HG02798 (cell line): ENCODE results near the gene MNX1.
A peak's percentile ranks its signal among the peaks of the same experiment; 100 is the strongest.

Source experiments
- ATAC-seq: cut with Tn5 transposase; IDR thresholded peaks from one replicate; pipeline ENCODE4 v1.9.1; 2021; ENCODE audit warnings: mild to moderate bottlenecking; ENCODE audit not compliant: unreplicated experiment, poor library complexity

MNX1 gene

DNA sequence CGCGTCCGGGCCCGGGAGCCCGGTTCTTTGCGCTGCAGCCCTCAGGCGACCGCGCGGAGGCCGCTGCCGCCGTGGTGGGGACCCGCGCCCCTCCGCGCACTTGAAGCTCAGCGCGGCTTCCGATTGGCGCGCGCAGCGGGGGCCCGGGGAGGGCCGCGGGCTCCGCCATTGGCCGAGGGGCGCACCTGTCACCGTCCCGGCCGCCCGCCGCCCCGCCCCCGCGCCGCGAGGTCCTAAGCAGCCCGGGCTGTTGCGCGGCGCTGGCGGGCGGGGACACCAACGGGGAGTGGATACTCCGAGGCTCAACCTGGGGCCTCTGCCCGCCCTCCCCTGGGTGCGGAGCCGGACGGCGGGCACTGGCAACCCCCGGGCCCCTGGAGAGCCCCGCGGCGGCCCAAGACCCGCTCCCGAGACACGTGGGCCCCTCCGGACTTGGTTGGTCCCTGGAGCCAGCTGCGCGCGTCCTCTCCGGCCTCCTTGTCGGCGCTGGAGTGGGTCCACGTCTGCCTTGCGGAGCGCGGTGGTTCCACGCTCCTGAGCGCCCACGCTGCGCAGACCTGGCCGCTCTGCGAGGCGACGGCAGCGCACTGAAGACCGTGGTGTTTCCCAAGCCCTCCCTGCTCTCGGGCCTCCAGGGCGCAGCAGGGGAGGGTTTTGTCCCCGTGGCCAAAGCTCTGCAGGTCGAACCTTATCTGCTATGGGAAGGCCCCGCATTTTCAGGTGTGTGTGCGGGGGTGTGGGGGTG, at the start of gene MNX1:
MNX1 (minus strand) TSS at position 76 of the 745 bp plus-strand sequence. CDS start 313 bp downstream, outside the sequence.
- peak; percentile 84 for ATAC-seq

DNA sequence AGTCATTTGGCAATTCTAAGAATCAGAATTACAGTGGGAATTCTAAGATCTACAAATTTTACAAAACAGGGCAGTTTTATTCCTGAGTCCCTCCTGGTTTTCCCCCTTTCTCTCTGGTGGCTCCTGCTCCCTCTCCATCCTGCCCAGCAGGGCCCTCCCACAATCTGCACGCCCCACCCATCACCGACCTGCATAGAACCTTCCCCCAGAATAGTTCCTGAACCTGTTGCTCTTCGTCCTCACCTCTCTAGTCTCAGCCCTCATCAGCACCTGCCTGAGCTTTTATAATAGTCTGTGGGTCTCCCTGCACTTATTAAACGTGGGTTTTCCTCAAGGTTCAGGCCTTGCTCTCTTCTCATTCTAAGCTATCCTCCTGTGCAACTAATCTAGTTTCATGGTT, 49.1 kb upstream of the MNX1 start:
- no peak for ATAC-seq

GRCh38 chr7:157058701-157059100, 48.2 kb upstream of the MNX1 start:
- no peak for ATAC-seq

GRCh38 chr7:157058068-157058467, 47.6 kb upstream of the MNX1 start:
- no peak for ATAC-seq

GRCh38 chr7:157056957-157057902, 46.8 kb upstream of the MNX1 start:
- ATAC-seq = no peak

GRCh38 chr7:157056246-157056645, 45.8 kb upstream of the MNX1 start:
- no peak for ATAC-seq

DNA sequence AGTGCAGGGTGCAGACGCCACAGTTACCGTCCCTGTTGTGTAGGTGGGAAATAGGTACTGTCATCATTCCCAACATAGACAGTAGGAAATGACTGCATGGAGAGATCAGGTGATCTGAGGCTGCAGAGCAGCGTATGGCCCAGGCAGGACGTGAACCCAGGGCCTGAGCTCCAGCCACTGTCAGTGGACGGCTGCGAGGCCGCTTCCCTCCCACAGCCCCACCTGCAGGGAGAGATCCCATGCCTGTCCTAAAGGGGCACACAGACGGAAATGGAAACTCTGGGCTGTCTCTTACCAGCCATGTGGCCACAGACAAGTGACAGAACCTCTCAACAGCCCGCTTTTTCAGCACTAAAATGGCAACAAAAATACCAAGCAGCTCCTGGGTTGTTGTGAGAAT, 44.5 kb upstream of the MNX1 start:
- ATAC-seq = no peak

DNA sequence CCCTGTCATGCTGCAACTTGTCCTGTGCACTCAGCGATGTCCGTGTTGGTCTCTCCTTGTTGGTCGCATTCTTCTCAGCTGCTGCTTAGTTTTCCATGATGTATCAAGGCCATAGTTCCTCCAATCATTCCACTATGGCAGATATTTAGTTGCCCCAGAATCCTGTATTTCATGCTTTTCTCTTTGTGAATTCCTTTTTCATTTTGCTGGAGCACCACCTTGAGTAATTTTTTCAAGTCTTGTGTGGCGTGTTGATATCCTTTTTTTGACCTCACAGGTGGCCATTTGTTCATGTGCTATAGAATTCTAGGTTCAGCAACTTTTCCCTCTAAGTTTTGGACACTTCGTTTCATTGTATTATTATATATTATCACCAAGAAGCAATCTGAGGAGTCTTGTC, 42.7 kb upstream of the MNX1 start:
- no peak for ATAC-seq

- no peak for ATAC-seq
These were observed 36.7 kb upstream of the MNX1 start for GRCh38 chr7:157047148-157047547.

- ATAC-seq = no peak
These were observed 36.2 kb upstream of the MNX1 start for GRCh38 chr7:157046681-157047080.

- no peak for ATAC-seq
These were observed 34.6 kb upstream of the MNX1 start for GRCh38 chr7:157044943-157045660.

DNA sequence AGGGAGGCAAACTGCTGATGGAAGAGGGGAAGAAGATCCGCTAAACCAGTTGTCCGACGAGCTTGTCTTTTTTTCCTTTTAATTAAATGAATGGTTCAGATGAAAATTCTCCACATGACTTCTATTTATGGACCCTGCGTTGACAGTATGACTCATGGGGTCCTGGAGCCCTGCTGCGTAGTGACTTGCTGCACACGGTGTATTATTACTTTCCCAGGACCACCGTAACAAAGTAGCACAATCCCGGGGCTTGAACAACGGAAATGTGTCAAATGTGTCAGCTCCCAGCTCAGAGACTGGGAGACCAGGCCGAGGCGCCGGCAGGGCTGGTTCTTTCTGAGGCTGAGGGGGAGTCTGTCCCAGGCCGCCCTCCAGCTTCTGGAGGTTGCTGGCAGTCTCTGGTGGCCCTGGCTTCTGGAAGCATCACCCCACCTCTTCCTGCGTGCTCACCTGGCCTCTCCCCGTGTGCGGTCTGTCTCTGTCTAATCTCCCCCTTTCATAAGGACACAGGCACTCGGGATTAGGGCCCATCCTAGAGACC, 33.8 kb upstream of the MNX1 start:
- ATAC-seq = no peak

GRCh38 chr7:157043745-157044144, 33.3 kb upstream of the MNX1 start:
- ATAC-seq = no peak

DNA sequence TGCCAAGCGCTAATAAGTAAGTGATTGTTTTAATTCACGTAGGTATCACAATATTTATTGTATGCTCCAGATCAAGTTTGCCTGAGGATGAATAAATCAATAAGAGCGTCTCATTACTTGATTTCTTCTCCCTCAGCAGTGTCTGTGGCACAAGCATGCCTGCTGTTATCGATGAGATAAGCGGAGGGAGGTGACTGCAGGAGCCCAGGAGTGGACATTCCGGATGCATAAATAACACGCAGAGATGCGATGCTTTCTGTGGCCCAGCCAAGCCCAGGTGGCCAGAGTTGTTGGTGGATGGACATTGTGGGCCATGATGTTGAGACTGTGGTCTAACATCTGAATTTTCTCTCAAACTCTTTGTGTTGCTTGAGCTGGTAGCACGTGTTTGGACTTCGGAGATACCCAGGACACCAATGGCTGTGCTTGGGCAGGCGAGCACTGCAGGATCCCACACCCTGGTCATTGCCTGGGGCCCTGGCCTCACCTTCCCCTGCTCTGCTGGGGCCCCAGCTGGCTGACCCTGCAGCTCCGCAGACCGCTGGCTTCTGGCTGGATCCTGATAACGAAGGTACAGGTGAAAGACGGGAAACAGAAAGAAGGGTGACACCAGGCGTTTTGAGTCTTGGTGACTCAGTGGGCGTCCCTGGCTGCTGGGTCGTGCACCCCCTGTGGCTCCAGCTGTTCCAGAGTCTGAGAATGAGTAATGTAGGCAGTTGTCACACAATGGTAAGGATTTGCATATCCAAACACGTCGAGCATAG, 31.2 kb upstream of the MNX1 start:
- ATAC-seq = no peak

GRCh38 chr7:157041004-157041403, 30.5 kb upstream of the MNX1 start:
- no peak for ATAC-seq

- ATAC-seq = no peak
These were observed 27.2 kb upstream of the MNX1 start for GRCh38 chr7:157037635-157038034.

- no peak for ATAC-seq
These were observed 26.6 kb upstream of the MNX1 start for GRCh38 chr7:157037028-157037427.

DNA sequence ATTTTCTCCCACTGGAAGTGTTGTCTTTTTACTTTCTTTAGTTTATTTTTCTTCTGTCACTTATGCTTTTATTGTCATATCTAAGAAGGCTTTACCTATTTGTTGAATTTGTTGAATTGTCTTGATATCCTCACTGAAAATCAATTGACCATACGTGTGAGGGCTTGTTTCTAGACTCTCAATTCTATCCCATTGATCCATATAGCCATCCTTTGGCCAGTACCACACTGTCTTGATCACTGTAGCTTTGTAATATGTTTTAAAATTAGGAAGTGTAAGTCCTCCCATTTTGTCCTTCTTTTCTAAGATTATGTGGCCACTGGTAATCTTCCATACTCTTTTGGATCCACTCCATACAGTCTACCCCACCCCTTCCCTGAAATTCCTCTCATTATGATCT, 25.5 kb upstream of the MNX1 start:
- no peak for ATAC-seq

DNA sequence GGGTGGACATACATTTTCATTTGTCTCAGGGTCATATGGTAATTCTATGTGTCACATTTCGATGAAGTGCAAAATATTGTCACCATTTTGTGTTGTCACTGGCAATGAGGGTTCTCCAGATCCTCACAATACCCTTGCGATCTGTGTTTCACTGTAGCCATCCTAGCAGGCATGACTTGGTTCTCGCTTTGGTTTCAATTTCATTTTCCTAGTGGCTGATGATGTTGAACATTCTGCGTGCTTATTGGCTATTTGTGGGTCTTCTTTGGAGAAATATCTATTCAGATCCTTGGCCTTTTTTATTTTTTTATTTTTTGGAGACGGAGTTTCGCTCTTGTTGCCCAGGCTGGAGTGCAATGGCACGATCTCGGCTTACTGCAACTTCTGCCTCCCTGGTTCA, 24.8 kb upstream of the MNX1 start:
- no peak for ATAC-seq
